NCI-H446 treated with DMSO at 0.1 percent for 48 hours (cell line): ENCODE data around the gene ACTRT2.

Source experiments
- DNase-seq: peaks from one replicate; lab custom pipeline; 2025; lab: John Stamatoyannopoulos, UW

Gene ACTRT2

GRCh38 chr1:3069491-3070308 is 48.4 kb downstream of the ACTRT2 start:
- no peak for DNase-seq

GRCh38 chr1:3070309-3070643 is 49.0 kb downstream of the ACTRT2 start:
- DNase-seq, result no peak

GRCh38 chr1:3070644-3071564 is 49.6 kb downstream of the ACTRT2 start:
- no peak for DNase-seq

- no peak for DNase-seq
Observed at GRCh38 chr1:3071565-3072390, 50.5 kb downstream of the ACTRT2 start.
